ENCODE measurements around the gene INHBB. TPM values are rescaled to one million over a fixed set of nuclear protein-coding genes. Genes with fewer than 3 reads are reported as not detected.
A peak's percentile ranks its signal among the peaks of the same experiment; 100 is the strongest.

The INHBB gene
- total RNA-seq, 2 experiments from 2014 or later: not detected

GRCh38 chr2:120344976-120345581 is 857 bp upstream of the INHBB start:
- Mint-ChIP-seq H3K36me3 (ENCODE audit: low read depth) (no peaks in the 10 kb centered on the region), H3K27me3 (ENCODE audit: low read depth) (peaks cover 57% of the 10 kb centered on the region), H3K4me1 (ENCODE audit: low read depth) (peaks cover 13% of the 10 kb centered on the region), H3K9me3 (no peaks in the 10 kb centered on the region), H3K27ac (no peak overlapping the region), H3K4me3 (no peak overlapping the region)
- CTCF ChIA-PET: interaction anchor here (0.6 to 2.5 kb wide), 5 partner anchors 36 to 336 kb away, joined by 5 to 16 read pairs (median 6); no protein-coding TSS in a partner anchor
- DNase-seq: no peak
- intact Hi-C loops (cut with micrococcal nuclease): loop anchor here (2.0 kb wide), 1 partner anchor 736 kb away; no protein-coding TSS in a partner anchor

GRCh38 chr2:120345608-120346007 is 328 bp upstream of the INHBB start:
- Mint-ChIP-seq H3K36me3 (ENCODE audit: low read depth) (no peaks in the 10 kb centered on the region), H3K4me3 (peak overlapping the region; percentile 48), H3K9me3 (no peaks in the 10 kb centered on the region), H3K27ac (no peak overlapping the region), H3K4me1 (ENCODE audit: low read depth) (peaks cover 13% of the 10 kb centered on the region), H3K27me3 (ENCODE audit: low read depth) (peaks cover 55% of the 10 kb centered on the region)
- CTCF ChIA-PET: no interaction called here
- intact Hi-C loops (cut with micrococcal nuclease): loop anchor here (2.0 kb wide), 1 partner anchor 735 kb away; no protein-coding TSS in a partner anchor
- DNase-seq: no peak

GRCh38 chr2:120346667-120347358 is 877 bp downstream of the INHBB start:
- peak; percentile 24 for DNase-seq
- no peaks in the 10 kb centered on the region for H3K36me3 Mint-ChIP-seq (ENCODE audit: low read depth)
- H3K4me1 Mint-ChIP-seq (ENCODE audit: low read depth): peaks cover 13% of the 10 kb centered on the region
- CTCF ChIA-PET: no interaction called here
- intact Hi-C loops (cut with micrococcal nuclease): no loop called here
- no peak overlapping the region for H3K27ac Mint-ChIP-seq
- H3K27me3 Mint-ChIP-seq (ENCODE audit: low read depth): peaks cover 51% of the 10 kb centered on the region
- H3K4me3 Mint-ChIP-seq: peak overlapping the region; percentile 61
- no peaks in the 10 kb centered on the region for H3K9me3 Mint-ChIP-seq

- CTCF ChIA-PET: interaction anchor here (0.7 kb wide), 1 partner anchor 334 kb away, joined by 3 read pairs; no protein-coding TSS in a partner anchor
- DNase-seq: no peak
- peaks cover 13% of the 10 kb centered on the region for H3K4me1 Mint-ChIP-seq (ENCODE audit: low read depth)
- H3K9me3 Mint-ChIP-seq: no peaks in the 10 kb centered on the region
- no peaks in the 10 kb centered on the region for H3K36me3 Mint-ChIP-seq (ENCODE audit: low read depth)
- intact Hi-C loops (cut with micrococcal nuclease): no loop called here
- no peak overlapping the region for H3K27ac Mint-ChIP-seq
- H3K27me3 Mint-ChIP-seq (ENCODE audit: low read depth): peaks cover 46% of the 10 kb centered on the region
- H3K4me3 Mint-ChIP-seq: no peak overlapping the region
These were observed 1.6 kb downstream of the INHBB start for GRCh38 chr2:120347396-120348060.

- intact Hi-C loops (cut with micrococcal nuclease): no loop called here
- no peaks in the 10 kb centered on the region for H3K9me3 Mint-ChIP-seq
- no peaks in the 10 kb centered on the region for H3K36me3 Mint-ChIP-seq (ENCODE audit: low read depth)
- H3K27me3 Mint-ChIP-seq (ENCODE audit: low read depth): peaks cover 39% of the 10 kb centered on the region
- DNase-seq: no peak
- no peak overlapping the region for H3K27ac Mint-ChIP-seq
- H3K4me1 Mint-ChIP-seq (ENCODE audit: low read depth): peaks cover 9% of the 10 kb centered on the region
- CTCF ChIA-PET: interaction anchor here (0.6 to 0.7 kb wide), 2 partner anchors 333 to 1344 kb away, joined by 3 read pairs; no protein-coding TSS in a partner anchor
- H3K4me3 Mint-ChIP-seq: no peak overlapping the region
These were observed 2.3 kb downstream of the INHBB start for GRCh38 chr2:120348134-120348736.

GRCh38 chr2:120348737-120349439 is 3.0 kb downstream of the INHBB start:
- Mint-ChIP-seq H3K27me3 (ENCODE audit: low read depth) (peaks cover 34% of the 10 kb centered on the region), H3K4me3 (no peak overlapping the region), H3K36me3 (ENCODE audit: low read depth) (no peaks in the 10 kb centered on the region), H3K4me1 (ENCODE audit: low read depth) (peaks cover 9% of the 10 kb centered on the region), H3K9me3 (no peaks in the 10 kb centered on the region), H3K27ac (no peak overlapping the region)
- no peak for DNase-seq
- CTCF ChIA-PET: interaction anchor here (0.6 kb wide), 1 partner anchor 1345 kb away, joined by 3 read pairs; no protein-coding TSS in a partner anchor
- intact Hi-C loops (cut with micrococcal nuclease): no loop called here

GRCh38 chr2:120349440-120349921 is 3.5 kb downstream of the INHBB start:
- CTCF ChIA-PET: no interaction called here

GRCh38 chr2:120350080-120350479 is 4.1 kb downstream of the INHBB start:
- DNase-seq: no peak
- intact Hi-C loops (cut with micrococcal nuclease): no loop called here
- H3K27me3 Mint-ChIP-seq (ENCODE audit: low read depth): peaks cover 34% of the 10 kb centered on the region
- CTCF ChIA-PET: no interaction called here
- H3K27ac Mint-ChIP-seq: no peak overlapping the region
- H3K36me3 Mint-ChIP-seq (ENCODE audit: low read depth): no peaks in the 10 kb centered on the region
- no peak overlapping the region for H3K4me3 Mint-ChIP-seq
- H3K4me1 Mint-ChIP-seq (ENCODE audit: low read depth): peaks cover 9% of the 10 kb centered on the region
- H3K9me3 Mint-ChIP-seq: no peaks in the 10 kb centered on the region

More at GRCh38 chr2:120349440-120349921, 3.5 kb downstream of the INHBB start:
- DNase-seq: no peak
- Mint-ChIP-seq H3K36me3 (ENCODE audit: low read depth) (no peaks in the 10 kb centered on the region), H3K27ac (no peak overlapping the region), H3K9me3 (no peaks in the 10 kb centered on the region), H3K4me3 (no peak overlapping the region), H3K4me1 (ENCODE audit: low read depth) (peaks cover 9% of the 10 kb centered on the region), H3K27me3 (ENCODE audit: low read depth) (peaks cover 34% of the 10 kb centered on the region)
- intact Hi-C loops (cut with micrococcal nuclease): no loop called here

- no peaks in the 10 kb centered on the region for H3K36me3 Mint-ChIP-seq (ENCODE audit: low read depth)
- H3K27me3 Mint-ChIP-seq (ENCODE audit: low read depth): peaks cover 34% of the 10 kb centered on the region
- intact Hi-C loops (cut with micrococcal nuclease): no loop called here
- H3K9me3 Mint-ChIP-seq: no peaks in the 10 kb centered on the region
- no peak overlapping the region for H3K4me3 Mint-ChIP-seq
- CTCF ChIA-PET: no interaction called here
- DNase-seq: no peak
- peaks cover 9% of the 10 kb centered on the region for H3K4me1 Mint-ChIP-seq (ENCODE audit: low read depth)
- H3K27ac Mint-ChIP-seq: no peak overlapping the region
These were observed 4.9 kb downstream of the INHBB start for GRCh38 chr2:120350801-120351320.

- CTCF ChIA-PET: no interaction called here
- H3K9me3 Mint-ChIP-seq: no peaks in the 10 kb centered on the region
- H3K27me3 Mint-ChIP-seq (ENCODE audit: low read depth): peaks cover 21% of the 10 kb centered on the region
- no peaks in the 10 kb centered on the region for H3K36me3 Mint-ChIP-seq (ENCODE audit: low read depth)
- no peak for DNase-seq
- no peak overlapping the region for H3K27ac Mint-ChIP-seq
- H3K4me3 Mint-ChIP-seq: no peak overlapping the region
- no peaks in the 10 kb centered on the region for H3K4me1 Mint-ChIP-seq (ENCODE audit: low read depth)
- intact Hi-C loops (cut with micrococcal nuclease): no loop called here
These were observed 7.0 kb downstream of the INHBB start for GRCh38 chr2:120352696-120353590.

GRCh38 chr2:120353591-120353898 is 7.6 kb downstream of the INHBB start:
- Mint-ChIP-seq H3K27ac (no peak overlapping the region), H3K4me1 (ENCODE audit: low read depth) (no peaks in the 10 kb centered on the region), H3K36me3 (ENCODE audit: low read depth) (no peaks in the 10 kb centered on the region), H3K9me3 (no peaks in the 10 kb centered on the region), H3K27me3 (ENCODE audit: low read depth) (peaks cover 15% of the 10 kb centered on the region), H3K4me3 (no peak overlapping the region)
- no peak for DNase-seq
- intact Hi-C loops (cut with micrococcal nuclease): no loop called here
- CTCF ChIA-PET: no interaction called here
